ENCODE measurements around the gene RPS15.
A peak's percentile ranks its signal among the peaks of the same experiment; 100 is the strongest.

Gene RPS15

DNA sequence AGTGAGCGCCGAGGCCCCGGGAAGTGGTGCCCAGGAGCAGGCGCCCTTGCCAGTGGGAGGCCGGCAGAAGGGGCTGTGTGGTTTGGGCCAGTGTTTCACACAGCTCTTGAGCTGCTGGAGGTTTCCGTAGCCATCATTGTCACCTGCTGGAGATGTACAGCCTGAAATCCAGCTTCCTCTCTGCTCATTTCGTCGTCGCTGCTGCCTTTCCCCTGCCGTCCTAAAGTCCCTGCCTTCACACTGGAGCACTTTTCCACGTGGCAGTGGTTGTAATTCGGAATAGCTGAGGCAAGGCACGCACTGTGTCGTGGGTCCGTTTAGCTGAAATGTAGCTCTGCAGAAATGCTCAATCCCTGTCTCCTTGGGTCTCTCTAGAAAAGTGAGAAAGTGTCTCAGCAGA is 17.6 kb upstream of the RPS15 start:
- no peak for DNase-seq

DNA sequence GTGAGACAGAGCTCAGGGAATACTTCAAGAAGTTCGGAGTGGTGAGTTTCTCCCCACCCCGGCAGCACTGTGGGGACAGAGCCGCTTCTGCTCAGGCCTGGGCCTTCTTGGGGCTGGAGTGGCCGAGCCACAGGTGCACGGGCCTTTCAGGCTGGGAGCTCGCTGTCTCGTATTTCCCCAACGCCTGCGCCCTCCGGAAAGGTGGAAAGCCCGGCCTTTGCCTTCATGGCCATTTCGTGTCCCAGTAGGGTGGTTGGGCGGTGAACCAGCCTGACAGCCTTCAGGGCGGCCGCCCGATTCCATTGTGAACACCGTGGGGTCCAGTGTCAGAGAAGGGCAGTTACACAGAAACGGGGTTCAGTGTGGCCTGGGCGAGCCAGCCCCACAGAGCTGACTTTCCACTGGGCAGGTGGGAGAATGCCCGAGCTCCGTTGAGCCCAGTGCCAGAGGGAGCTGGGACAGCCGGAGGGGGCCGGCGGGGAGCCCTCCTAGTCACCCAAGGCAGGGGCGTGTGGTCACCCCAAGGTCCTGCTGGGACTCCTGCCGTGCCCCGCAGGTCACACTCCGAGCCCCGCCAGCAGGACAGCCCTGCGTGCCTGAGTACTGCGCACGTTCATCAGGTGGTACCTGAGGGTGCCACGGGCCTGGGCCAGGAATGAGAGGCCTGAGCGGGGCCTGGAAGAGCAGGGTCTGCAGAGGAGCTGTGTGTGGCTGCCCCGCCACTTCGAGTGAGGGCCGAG is 16.8 kb upstream of the RPS15 start:
- no peak for DNase-seq

DNA sequence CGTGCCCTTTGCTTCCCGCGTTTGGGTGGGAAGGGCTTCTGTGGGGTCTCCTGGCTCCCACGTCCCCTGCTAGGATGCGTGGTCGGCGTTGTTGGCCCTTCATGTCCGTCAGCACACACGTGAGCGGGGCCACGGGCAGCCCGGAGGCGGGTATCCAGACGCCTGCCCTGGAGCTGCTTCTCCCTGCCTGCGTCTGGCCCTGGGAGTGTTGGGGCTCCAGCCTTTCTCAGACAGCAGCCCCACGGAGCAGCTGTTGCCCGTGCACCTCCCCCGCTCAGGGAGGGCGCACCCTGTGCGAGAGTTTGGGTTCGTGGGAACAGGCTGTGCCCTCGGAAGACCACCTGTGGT is 16.3 kb upstream of the RPS15 start:
- DNase-seq, result no peak

DNA sequence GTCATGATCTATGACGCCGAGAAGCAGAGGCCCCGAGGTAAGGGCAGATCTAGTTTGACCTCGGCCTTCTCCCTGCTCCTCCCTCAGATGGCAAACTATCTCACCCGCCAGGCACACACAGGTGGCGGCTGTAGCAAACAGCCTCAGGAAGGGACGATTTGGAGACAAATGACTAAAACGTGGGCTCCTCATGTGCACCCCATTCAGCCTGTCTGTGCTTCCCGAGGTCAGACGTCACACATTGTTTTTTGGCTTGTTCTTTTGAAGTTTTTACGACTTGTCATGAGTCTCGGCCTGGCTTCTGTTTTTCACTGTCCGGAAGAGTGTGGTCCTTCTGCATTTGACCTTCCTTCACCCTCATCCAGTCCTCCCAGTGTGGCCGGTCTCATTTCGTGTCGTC is 15.8 kb upstream of the RPS15 start:
- no peak for DNase-seq

DNA sequence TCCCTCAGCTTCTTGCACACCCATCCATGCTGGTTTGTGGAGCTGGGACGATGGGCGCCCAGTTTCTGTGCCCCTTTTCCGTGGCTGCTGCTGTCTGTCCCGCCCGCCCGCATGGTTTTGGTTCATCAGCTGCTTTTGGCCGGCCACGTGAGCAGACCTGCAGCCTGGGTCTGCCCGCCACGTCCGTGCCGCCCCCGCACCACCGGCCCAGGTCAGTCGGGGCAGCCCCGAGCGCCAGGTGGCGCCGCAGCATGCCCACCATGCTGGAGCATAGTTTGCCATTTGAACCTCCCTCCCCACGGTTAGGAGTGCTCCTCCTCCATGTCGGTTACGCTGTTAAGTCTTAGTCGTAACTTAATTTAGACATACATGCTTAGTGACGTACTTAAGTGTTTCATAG is 15.3 kb upstream of the RPS15 start:
- DNase-seq, result no peak

DNA sequence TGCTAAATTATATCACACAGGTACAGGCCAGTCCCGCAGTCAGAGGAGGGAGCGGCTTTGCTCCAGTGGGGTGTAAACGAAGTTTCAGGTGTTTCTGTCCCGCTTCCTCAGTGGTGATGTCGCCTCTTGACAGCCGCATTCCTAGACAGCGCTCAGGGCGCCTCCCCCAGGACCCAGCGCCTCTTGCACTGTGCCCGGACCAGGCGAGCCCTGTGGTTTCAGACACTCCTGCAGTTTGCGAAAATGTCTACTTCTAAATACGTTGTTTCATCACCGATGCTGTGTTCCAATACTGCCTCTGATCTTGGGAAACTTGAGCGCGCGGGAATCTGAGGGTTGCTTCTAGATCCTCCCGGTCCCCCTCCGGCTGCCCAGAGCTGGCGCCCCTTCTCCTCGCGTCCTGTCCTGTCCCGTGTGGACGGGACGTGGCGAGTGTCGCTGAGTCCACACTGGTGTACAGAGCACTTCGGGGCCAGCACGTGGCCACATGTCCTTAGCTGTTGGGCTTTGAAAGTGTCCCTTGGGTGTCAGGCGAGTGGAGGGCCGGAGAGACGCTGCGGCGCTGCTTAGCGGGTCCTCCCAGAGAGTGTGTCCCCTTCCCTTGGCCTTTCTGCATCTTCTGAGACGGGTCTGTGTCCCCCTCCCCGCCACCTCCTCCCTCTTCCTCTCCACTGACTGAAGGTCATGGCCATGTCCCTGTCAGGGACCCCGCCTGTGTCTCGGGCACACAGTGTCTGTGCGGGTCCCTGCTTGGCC is 14.6 kb upstream of the RPS15 start:
- DNase-seq, result no peak

DNA sequence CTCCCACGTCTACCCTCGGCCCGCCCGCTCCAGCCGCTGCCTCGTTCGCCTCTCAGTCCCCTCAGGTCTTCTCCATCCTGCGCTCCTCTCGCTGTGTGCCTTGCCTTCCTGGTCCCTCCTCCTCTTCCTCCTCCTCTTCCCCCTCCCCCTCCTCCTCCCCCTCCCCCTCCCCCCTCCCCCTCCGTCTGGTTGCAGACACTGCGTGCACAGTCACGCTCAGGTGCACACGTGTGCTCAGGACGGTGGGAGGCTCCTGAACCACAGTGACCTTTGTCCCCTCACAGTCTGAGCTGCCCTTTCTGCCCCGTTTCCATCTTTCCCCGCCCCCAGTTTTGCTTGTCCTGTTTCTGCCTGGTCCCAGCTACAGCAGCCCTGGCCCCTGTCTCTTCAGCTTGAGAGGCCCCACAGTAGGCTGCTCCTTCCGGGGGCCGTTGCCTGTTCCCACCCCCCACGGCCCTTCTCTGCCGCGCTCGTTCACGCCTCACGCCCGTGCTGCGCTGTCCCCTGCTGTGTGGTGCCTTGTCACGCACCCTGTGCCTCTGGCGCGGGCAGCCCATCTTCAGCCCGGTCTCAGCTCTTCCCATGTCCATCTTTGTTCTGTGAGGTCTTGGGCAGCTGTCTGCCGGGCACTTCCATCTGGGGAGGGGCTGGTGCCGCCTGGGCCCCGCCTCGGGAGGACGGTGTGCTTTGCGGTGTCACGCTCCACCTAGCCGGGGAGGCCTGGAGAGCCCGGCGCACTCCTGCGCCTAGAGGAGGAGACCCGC is 13.8 kb upstream of the RPS15 start:
- DNase-seq, result no peak

DNA sequence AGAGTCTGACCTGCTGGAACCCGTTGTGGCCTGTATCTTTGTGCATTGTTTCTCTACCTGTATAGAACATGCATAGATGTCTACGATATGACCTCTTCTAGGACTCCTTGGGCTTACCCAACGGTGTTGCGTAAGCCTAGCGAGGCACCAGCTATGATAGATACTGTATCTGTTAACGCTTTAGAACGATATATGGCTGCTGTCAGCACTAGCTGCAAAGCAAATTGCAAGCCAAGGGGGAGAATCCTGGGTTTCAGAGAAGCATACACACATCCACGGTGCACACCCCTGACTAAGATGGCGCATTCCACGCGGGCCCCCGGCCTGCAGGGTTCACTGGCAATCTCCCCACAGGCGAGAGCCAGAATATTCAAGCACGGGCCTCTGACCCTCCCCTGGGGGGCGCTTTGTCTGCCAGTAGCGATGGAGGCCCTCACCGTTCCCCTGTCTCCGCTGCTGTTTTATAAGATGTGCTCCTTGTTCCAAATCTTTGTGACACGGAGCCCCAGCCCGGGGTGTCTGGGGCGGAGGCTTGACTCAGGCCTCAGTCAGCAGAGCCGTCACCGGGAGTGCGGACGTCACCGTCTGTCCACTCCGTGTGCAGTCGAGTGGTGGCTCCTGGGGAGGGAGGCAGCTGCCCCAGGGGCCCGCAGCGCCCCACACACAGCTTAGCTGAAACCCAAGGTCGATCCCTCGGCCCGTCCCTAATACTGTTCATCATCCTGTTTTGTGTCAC is 12.9 kb upstream of the RPS15 start:
- no peak for DNase-seq

DNA sequence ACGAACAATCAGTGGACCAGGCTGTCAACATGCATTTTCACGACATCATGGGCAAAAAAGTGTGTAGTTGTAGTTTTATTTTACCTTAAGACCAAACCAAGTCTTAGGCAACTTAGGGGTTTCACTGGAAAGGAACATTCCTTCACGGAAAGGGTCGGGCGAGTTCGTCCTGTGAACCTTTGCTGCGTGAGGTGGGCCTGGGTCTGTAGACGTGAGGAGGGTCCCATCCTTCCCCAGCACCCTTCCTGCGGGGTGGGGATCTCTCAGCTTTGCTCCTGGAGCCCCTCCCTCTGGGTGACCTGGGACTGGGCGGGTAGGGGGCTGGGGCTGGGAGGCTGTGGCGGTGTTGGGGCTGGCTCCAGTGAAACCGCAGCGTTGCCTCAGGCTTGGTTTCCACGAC is 12.3 kb upstream of the RPS15 start:
- DNase-seq, result no peak

DNA sequence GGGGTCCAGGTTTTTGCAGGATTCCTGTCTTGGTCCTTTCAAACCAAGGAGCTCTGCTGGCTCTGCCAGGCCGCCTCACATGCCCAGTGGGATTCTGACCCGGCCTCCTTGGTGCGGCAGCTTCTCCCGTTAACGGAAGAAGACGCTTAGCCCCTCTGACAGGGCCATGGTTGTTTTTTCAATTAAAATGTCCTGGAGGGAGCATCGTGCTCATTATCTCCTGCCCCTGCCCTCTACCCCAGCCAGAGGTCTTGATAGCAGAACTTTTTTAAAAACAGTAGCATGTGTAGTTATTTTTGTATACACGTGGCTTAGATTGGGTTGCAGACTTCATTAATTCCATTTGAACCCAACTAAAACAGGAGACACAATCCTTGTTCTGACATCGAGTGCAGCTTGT is 11.5 kb upstream of the RPS15 start:
- no peak for DNase-seq

DNA sequence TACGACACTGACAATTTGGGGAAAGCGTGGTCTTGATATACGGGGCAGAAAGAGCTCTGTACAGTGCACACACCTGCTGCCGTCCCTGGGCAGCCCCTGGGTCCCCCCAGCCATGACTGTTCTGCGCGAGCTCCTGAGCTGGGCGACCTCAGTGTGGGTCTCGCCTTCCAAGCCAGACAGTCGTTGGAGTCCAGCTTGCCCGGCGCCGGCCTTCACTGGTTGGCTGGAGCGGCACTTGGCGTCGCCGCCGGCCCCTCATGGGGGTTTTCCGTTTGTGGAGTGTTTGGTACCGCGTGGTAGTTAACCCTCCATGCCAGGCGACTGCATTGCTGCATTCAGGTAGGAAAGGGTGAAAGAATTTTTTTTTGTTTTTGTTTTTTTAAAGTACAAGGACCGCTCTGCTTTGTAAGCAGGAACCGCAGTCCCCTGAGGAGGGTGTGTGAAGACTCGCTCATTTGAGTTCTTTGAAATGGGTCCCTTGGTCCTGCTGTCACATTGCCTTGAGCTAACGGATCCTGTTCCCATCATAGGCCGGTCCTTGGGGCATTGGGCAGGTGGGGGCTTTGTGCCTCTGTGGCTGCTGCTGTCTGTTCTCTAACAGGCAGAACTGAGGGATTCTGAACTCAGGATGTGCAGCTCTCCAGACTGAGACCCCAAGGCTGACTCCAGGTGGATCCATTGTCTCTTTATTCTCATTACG is 10.8 kb upstream of the RPS15 start:
- DNase-seq, result no peak

DNA sequence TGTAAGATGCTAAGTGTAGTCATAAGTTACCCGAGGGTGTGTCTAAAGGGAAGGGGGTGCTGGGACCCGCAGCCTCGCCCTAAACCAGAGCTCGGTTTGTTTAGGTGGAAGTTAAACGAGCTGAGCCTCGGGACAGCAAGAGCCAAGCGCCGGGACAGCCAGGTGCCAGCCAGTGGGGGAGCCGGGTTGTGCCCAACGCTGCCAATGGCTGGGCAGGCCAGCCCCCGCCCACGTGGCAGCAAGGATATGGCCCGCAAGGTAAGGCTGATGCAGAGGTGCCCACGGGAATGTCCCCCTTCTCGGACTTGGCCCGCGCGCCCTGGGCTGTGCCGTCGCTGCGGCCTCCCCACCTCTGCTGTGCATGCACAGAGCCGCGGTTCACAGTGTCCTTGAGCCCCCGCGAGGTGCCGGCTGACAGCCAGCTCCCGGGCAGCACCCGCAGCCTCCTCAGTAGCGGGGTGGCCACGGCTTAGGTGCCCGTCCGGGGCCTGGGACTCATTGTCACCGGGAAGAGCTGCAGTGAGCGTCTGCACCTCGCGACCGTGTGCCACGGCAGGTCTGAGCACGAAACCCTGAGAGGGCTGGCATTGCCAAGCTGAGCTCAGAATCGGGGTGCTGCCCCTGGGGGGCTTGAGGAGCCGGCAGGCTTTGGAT is 9.3 kb upstream of the RPS15 start:
- no peak for DNase-seq

DNA sequence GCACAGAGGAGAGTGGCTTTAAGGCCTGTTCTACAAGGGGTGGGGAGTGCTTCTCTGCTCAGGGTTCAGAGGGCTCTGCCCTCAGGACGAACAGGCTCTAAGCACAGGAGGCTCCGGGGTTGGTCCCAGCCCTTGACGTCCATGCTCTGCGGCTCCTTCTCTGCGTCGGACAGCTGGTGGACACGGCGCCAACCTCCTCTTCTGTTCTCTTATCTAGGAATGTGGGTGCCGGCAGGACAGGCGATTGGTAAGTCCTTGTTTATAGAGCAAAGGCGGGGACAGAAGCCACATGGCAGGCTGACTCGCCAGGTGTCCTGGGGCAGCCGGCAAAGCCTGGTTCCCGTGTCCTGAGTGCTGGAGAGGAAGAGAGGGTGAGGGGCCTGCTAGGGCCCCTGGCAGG is 8.4 kb upstream of the RPS15 start:
- no peak for DNase-seq

DNA sequence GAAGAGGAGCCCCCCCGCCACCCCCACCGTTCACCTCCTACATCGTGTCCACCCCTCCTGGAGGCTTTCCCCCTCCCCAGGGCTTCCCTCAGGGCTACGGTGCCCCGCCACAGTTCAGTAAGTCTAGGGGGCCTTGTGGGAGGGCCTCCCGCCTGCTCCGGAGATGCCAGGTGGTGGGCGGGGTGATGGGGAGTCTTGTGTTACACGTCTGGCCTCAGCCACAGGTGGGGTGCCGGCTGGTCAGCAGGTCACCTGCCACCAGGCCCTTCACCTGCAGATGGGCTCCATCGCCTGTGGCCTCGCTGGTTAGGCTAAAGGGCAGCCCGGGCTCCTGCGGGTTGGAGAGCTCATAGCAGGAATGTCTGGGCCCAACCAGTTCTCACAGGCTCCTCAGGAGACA is 8.0 kb upstream of the RPS15 start:
- no peak for DNase-seq

DNA sequence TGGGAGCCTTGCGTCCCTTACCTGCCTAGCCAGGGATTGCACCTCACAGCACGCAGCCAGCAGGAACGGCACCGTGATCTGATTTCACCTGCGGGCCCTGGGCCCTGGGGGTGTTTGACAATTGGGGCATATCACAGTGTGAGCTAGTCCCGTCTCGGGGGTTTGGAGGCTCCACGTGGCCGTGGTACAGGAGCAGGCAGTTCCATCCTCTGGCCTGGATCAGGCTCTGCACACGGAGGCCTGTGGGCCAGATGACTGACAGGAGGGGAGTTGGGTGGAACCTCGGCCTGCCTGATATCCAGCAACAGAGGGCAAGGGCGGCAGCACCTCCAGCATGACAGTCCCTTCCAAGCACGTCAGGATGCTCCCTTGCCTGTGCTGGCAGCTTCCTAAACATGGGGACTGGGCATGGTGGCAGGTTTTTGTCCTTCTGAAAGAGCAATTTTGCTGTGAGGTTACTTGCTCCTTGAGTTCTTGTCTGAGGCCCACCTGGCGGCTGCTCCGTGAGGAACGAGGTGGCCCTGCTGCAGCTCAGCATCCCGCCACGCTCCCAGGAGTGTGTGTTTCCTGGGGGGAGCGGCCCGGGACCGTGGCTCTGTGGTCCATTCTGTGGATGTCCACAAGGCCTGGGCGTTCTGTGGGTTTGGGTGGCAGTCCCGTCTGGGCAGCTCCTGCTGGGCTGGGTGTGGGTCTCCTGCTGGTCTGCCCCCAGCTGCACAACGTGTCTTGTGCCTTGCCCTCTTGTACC is 6.3 kb upstream of the RPS15 start:
- no peak for DNase-seq

DNA sequence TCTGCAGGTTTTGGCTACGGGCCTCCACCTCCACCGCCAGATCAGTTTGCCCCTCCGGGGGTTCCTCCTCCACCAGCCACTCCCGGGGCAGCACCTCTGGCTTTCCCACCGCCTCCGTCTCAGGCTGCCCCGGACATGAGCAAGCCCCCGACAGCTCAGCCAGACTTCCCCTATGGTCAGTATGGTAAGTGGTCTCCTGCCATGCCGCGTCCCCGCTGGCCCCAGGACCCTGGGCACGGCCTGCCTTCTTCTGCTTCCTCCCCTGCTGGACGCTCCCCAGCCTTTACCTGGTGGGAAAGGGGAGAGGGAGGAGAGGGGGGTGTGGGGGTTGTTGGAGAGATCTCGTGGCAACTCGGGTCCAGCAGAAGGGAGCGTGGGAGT is 5.7 kb upstream of the RPS15 start:
- no peak for DNase-seq

DNA sequence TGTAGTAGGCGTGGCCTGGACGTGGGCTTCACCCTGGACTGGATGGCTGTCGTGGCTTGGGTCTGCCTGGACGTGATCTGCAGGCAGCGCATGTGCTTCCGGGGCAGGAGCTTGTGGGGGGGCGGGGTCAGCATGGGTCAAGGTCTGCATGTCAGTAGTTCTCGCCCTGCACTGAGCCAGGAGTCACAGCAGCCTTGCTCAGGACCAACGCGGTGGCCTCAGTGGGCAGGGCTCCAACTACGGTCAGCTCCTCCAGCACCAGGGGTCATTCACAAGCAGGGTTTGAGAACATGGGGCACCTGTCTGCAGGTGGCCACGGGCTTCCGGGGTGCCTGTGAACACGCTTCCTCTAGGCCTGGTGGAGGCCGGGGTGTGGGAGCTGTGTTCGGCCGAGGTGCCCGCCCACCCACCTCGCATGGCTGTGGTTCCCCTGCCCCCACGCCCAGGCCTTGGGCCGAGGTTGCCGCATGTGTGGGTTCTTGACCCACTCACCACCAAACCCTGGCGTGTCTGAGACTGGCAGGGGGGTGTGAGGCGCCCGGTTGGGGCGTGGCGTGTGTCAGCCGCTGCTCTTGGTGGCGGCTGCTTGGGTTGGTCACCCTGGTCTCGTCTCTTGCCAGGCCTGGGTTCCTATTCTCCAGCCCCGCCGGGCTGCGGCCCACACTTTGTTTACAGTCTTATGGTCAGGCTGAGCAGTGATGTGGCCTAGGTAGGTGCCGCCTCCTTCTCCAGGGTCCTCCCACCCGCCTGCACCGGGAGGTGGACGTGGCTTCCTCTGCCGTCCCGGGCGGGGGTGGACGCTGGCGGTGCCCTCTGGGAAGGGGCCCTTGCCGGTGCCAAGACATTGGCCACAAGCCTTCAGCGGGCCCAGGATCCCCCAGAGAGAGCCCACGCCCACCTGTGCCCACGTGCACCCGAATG is 4.8 kb upstream of the RPS15 start:
- no peak for DNase-seq

DNA sequence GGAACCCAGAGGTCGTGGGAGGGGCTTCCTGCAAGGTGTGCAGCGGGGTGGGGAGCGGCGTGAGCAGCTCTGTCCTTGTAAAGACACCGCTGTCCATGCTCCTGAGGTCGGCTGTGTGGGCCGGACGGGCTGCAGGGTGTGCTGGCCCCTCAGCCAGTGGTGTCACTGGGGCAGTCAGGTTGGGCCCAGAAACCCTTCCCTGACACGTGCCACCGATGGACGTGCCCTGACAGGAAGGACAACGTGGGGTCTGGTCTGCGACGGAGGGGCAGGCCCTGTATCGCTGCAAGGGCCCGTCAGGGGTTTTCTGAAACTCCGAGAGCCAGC is 4.2 kb upstream of the RPS15 start:
- no peak for DNase-seq

DNA sequence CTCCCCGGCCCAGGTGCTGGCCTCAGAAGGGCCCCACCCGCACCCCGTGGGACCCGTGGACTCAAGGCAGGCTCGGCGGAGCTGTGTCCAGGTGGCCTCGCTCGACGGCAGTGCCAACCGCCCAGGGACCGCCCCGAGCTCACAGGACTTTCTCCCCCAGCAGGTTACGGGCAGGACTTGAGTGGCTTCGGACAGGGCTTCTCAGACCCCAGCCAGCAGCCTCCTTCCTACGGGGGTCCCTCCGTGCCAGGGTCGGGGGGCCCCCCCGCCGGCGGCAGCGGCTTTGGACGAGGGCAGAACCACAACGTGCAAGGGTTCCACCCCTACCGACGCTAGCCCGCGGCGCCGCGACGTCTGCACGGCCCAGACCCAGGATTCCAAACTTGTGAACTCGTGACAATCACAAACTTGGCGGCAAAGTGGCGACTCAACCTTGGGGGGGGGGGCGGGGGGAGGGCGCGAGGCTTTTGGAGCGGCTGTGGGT is 3.6 kb upstream of the RPS15 start:
- DNase-seq, result no peak

DNA sequence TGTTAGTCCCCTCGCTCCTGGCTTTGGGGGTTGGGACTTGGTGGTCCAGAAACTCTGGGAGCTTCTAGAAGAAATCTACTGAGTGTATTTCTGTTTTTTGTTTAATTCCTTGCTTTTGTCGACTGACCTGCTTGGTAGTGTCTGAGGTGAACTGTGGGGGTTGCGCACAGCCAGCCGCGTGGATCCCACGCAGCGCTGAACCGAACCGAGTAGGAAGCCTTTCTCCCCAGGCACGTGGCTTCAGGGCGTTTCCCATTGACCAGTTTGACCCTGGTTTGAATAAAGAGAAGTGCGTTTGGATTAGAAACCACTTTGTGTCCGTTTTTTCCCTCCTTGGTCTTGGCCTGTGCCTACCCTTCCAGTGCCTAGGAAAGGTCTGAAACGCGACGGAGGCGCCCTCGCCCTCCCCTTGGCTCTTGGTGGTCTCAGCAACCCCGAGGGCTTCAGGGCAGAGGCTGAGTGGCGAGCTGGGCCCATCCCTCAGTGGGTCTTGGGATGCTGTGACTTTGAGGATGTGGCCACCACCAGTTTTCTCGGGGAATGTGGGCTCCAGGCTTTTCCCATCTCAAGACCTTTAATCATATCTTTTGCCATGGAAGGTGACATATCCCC is 2.7 kb upstream of the RPS15 start:
- DNase-seq, result peak; percentile 13 to 22

All from inflammatory macrophage treated with lipopolysaccharide for 1 hour (primary cell).